Left hindlimb (tissue), 1 donor: Measurements from ENCODE around the gene CYP27A1.
"Not testable (repeated sequence)": the region's sequence is repeated elsewhere in the genome, so short reads cannot be mapped to it uniquely, and the experiment has no call there.

Source experiments
- DNase-seq: peaks from one replicate; pipeline ENCODE4 v3.0.0-alpha.2; 2018

CYP27A1 gene

GRCh38 chr2:218781691-218782527 lies at the start of gene CYP27A1:
CYP27A1 (plus strand) TSS chr2:218782147; CDS start chr2:218782183, 36 bp downstream.
- DNase-seq = peak; percentile 72

- DNase-seq = no peak
Observed at GRCh38 chr2:218732761-218733158, 49.2 kb upstream of the CYP27A1 start.

GRCh38 chr2:218733171-218734021 lies 48.6 kb upstream of the CYP27A1 start:
- no peak for DNase-seq

- no peak for DNase-seq
Observed at GRCh38 chr2:218734190-218734975, 47.6 kb upstream of the CYP27A1 start.

GRCh38 chr2:218736531-218736930 lies 45.4 kb upstream of the CYP27A1 start:
- DNase-seq = no peak

- DNase-seq = no peak
Observed at GRCh38 chr2:218743068-218743467, 38.9 kb upstream of the CYP27A1 start.

- no peak for DNase-seq
Observed at GRCh38 chr2:218744615-218745014, 37.3 kb upstream of the CYP27A1 start.

- no peak for DNase-seq
Observed at GRCh38 chr2:218745160-218745558, 36.8 kb upstream of the CYP27A1 start.

GRCh38 chr2:218745559-218746469 lies 36.1 kb upstream of the CYP27A1 start:
- peak; percentile 70 for DNase-seq

- no peak for DNase-seq
Observed at GRCh38 chr2:218746470-218746795, 35.5 kb upstream of the CYP27A1 start.

GRCh38 chr2:218746960-218747359 lies 35.0 kb upstream of the CYP27A1 start:
- DNase-seq = no peak

GRCh38 chr2:218748741-218749441 lies 33.1 kb upstream of the CYP27A1 start:
- DNase-seq = no peak

GRCh38 chr2:218754201-218754600 lies 27.7 kb upstream of the CYP27A1 start:
- no peak for DNase-seq

GRCh38 chr2:218754781-218755180 lies 27.2 kb upstream of the CYP27A1 start:
- DNase-seq = no peak

- no peak for DNase-seq
Observed at GRCh38 chr2:218755198-218755566, 26.8 kb upstream of the CYP27A1 start.

GRCh38 chr2:218755567-218756404 lies 26.2 kb upstream of the CYP27A1 start:
- no peak for DNase-seq

GRCh38 chr2:218756599-218757377 lies 25.2 kb upstream of the CYP27A1 start:
- no peak for DNase-seq

GRCh38 chr2:218761795-218762194 lies 20.2 kb upstream of the CYP27A1 start:
- no peak for DNase-seq

- not testable (repeated sequence) for DNase-seq
Observed at GRCh38 chr2:218772759-218773158, 9.2 kb upstream of the CYP27A1 start.

GRCh38 chr2:218773881-218774280 lies 8.1 kb upstream of the CYP27A1 start:
- no peak for DNase-seq
